ENCODE results near the gene DPEP3.
"Not testable (repeated sequence)": the region's sequence is repeated elsewhere in the genome, so short reads cannot be mapped to it uniquely, and the experiment has no call there.

The DPEP3 gene

GRCh38 chr16:67943619-67944504 is 36.4 kb downstream of the DPEP3 start, which contains the start of gene LCAT:
Gene LCAT, minus strand, starts transcription at chr16:67944120. Its CDS starts 19 bp downstream, at chr16:67944101.
- no peak for FAIRE-seq

GRCh38 chr16:67943256-67943618 is 37.1 kb downstream of the DPEP3 start:
- FAIRE-seq = no peak

DNA sequence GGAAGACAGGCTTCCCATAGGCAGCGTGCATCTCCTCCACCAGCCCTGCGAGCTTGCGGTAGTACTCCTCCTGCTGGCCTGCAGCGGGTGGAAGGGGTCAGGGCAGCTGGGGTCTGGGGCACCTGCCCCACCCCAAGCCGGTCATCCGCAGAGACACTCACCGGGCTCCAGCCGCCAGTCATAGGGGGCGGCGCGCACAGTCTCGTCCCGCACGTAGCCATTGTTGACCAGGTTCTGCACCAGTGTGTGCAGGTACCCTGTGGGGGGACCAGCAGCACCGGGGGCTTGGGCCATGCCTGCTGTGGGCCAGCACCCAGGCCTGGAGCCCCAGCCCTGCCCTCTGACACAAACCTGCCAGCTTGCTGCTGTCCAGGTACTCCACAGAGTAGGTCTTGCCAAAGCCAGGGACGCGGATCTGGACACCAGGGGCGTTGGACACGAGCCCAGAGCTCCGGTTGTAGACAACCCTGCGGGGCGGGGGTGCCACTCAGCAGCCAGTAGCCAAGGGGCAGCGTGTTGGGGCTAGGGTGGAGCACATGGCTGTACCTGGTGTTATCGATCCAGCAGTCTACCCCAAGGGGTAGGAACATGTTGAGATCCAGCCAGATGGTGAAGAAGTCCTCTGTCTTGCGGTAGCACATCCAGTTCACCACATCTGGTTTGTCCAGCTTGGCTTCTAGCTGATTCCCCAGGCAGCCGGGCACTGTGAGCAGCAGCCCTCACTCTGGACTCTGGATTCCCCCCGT is 37.6 kb downstream of the DPEP3 start:
- FAIRE-seq = no peak

- no peak for FAIRE-seq
These were observed 38.1 kb downstream of the DPEP3 start for GRCh38 chr16:67942200-67942509.

GRCh38 chr16:67941469-67942199 is 38.7 kb downstream of the DPEP3 start:
- FAIRE-seq = no peak

GRCh38 chr16:67940446-67941089 is 39.7 kb downstream of the DPEP3 start:
- no peak for FAIRE-seq

DNA sequence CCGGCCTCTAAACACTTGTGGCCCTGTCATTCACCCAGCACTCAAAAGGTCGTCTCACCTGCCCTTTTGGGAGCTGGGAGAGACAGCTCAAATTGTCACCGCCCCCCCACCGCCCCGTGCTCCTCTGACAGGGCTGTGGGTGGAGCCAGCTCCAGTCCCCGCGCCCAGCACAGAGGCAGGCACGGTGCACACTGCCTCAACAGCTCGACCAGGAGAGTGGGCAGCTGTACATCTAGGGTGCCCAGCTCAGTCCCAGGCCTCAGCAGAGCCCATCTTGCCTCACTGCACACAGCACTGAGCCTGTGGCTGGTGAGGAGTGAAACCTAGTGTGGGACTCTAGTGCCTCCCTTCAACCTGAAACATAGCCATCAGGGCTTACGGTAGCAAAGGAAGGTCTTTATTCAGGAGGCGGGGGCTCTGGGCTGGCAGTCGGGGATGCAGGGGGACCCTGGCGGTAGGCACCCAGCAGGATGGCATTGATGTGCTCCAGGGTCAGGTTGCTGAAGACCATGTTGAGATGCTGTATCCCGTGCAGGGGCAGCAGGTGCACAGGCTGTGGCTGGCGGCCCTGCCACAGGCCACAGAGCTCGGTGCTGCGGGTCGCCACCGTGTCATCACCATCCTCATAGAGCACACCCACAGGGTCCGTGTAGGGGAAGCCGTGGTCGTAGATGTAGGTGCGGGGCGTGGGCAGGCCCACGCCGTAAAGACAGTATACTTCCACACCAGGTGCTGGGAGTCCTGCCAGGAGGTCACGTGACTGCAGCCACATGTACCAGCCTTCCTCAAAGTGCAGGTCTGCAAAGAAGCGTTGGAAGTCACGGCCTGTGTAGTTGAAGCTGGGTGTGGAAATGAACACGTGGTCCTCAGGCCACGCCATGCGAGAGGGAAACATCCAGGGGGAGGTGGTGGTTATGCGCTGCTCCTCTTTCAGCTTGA is 40.5 kb downstream of the DPEP3 start:
- FAIRE-seq = no peak

DNA sequence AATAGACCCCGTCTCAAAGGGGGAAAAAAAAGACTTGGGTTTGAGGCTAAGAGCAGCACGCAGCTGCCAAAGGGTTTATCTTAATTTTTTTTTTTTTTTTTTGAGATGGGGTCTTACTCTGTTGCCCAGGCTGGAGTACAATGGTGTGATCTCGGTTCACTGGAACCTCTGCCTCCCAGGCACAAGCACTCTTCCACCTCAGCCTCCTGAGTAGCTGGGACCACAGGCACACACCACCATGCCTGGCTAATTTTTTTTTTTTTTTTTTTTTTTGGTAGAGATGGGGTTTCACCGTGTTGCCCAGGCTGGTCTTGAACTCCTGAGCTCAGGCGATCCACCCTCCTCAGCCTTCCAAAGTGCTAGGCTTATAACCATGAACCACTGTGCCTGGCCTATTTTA is 42.6 kb downstream of the DPEP3 start:
- FAIRE-seq = not testable (repeated sequence)

DNA sequence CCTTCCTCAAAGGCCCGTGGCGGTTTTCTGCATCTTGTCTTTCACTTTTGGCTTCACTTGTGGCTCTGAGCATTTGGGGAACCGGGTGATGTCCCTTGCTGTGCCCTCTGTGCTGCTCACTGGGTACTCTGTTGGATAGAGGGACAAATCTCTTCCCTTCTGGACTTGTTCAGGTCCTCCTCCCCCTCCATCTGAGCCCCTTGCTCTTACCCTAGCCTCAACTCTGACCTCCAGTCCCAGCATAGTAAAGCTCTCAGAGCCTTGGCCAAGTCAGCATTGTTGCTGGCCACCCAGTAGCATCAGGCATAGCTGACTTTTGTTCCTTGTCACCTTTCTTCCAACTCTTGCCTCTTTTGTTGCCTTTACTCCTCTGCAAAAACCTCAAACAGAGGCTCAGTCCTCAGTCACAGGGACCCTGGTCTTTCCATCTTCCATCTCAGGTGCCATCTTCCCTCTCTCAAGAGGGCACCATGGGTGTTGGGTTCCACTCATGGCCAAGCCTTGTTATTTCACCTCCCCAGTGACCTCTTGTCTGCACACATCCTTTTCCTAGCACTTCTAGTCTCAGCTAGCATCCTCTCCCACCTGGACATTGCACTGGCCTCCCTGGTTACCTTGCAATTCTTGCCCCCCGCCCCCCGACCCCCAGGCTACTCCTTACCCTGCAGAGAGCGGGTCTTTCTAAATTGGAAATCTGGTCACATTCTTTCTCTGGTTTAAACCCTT is 43.3 kb downstream of the DPEP3 start:
- no peak for FAIRE-seq

- no peak for FAIRE-seq
These were observed 44.0 kb downstream of the DPEP3 start, which contains the start of gene PSMB10 for GRCh38 chr16:67936124-67936879. Gene PSMB10, minus strand, starts transcription at chr16:67936850. Its CDS starts 101 bp downstream, at chr16:67936749.

GRCh38 chr16:67935402-67936123 is 44.7 kb downstream of the DPEP3 start:
- peak; percentile 95 for FAIRE-seq

DNA sequence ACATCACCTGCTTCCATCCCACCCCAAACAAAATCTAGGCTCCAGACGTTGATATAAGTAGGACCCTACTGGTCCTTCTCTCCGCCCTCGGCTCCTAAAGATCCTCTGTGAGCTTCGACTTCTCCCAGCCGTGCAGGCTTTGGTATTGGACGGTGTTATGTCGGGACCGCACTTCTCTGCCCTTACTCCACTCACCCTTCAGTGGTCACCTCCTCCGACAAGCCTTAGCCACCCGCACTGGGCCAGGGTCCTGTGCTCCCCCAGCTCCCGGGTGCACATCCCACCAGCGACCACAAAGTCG is 45.2 kb downstream of the DPEP3 start:
- FAIRE-seq = no peak

DNA sequence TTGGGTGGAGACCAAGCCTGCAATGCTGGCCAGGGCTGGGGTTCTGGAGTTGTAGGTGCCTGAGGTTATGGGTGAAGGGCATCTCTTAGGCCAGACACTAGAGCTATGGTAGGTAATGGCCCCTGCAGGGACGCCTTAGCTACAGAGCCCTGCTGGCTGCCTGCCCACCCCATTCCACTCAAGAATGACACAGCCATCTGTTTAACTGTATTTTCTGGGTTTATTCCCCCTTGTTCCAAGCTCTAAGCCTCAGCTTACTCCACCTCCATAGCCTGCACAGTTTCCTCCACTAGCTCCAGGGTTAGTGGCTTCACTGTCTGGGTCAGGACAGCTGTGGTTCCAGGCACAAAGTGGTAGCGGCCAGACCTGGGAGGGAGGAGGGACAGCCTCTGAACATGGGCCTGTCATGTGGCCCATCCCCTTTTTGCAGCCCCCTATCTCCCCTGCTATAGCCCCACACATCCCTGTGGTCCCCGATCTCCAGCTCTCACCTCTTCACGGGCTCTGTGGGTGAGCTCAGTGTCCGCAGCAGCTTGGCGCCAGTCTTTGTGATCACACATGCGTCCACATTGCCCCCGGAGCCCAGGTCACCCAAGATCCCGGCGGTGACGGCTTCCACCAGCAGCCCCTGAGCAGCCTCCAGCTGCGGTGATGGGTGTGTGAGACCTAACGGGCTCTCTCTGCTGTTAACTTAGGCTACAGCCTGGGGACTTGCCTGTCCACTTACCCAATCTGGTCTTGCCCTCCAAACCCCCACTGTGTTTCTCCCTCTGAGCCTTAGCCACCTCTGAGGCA is 45.8 kb downstream of the DPEP3 start:
- FAIRE-seq = no peak

GRCh38 chr16:67933805-67934204 is 46.5 kb downstream of the DPEP3 start:
- no peak for FAIRE-seq

- FAIRE-seq = no peak
These were observed 47.8 kb downstream of the DPEP3 start for GRCh38 chr16:67932462-67932840.

DNA sequence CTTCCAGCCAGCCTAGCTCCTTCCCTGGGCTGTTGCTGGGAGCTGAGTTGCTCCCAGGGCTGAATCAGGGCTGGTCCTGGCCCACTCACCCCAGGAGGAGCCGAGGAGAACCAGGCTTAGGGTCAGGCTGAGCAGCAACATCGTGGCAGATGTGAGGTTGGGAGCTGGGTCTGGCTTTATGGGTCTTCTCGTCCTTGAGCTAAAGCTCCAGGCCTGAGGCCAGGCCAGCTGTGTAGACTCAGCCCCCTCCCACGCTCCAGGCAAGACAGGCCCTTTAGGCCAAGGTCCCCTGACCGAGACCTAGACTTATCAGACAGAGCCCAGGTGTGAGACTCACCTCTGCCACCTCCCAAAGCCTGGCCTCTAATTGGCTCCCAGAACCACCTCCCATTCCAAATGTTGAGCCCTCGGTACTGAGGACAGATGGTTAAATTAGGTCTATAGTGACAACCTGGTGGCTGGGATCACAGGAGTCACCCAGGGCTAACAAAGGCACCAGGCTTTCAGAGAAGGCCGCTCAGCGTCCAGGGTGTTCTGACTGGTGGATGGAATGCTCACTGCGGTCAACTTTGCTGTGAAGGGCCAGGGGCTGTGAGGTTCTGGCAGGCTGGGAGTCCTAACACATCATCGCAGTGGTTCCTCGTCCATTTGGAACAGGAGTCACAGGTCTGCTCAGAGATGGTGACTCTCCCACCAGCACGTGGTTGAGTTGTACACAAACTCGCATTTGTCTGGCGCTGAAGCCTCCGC is 48.4 kb downstream of the DPEP3 start, which contains the start of gene CTRL:
Gene CTRL (minus strand): TSS at position 151 of the 750 bp plus-strand sequence. CDS start 10 bp downstream, at position 141.
- FAIRE-seq = no peak

- no peak for FAIRE-seq
These were observed 49.6 kb downstream of the DPEP3 start for GRCh38 chr16:67930678-67931211.

- FAIRE-seq = no peak
These were observed 50.1 kb downstream of the DPEP3 start for GRCh38 chr16:67930191-67930590.

All from A204.1 (cell line).